K562 (cell line): Measurements from ENCODE around the gene SPTBN5.

ENCODE experiments used
- EZH2 ChIP-seq: IDR thresholded peaks from 2 replicates; pipeline ENCODE4 v1.6.1; 2012; ENCODE audit warnings: low read depth, mild to moderate bottlenecking, inconsistent platforms, low read length, borderline replicate concordance
- GABPA ChIP-seq: fragments of 200-800 bp; sonication (Bioruptor generic); conservative IDR thresholded peaks from 2 replicates; pipeline ENCODE4 v1.6.1; 2016; ENCODE audit warnings: low read depth, missing genetic modification characterization, missing compliant biosample characterization
- HNRNPH1 ChIP-seq: fragments of 200-400 bp; formaldehyde crosslinking; optimal IDR thresholded peaks from 2 replicates; pipeline ENCODE3; 2017; ENCODE audit warnings: low read depth, mild to moderate bottlenecking, low read length, moderate library complexity
- POLR2A ChIP-seq: fragments of 450-650 bp; conservative IDR thresholded peaks from 2 replicates; pipeline ENCODE4 v1.6.1; 2016
- RAD21 ChIP-seq, 2 experiments: fragments of 250-450 bp in 1 of 2; fragments of 450-650 bp in 1 of 2; sonication (Bioruptor Pico) in 1 of 2; formaldehyde crosslinking in 1 of 2; IDR thresholded peaks in 1 of 2; conservative IDR thresholded peaks in 1 of 2; 2 replicates each; pipeline versions ENCODE4 v1.4.0 to v1.8.0; 2020 to 2022; ENCODE audit warnings: mild to moderate bottlenecking in 2 of 2, moderate library complexity in 1 of 2
- RBM25 ChIP-seq: fragments of 200-400 bp; formaldehyde crosslinking; IDR thresholded peaks from 2 replicates; pipeline ENCODE4 v1.6.1; 2018; ENCODE audit warnings: low read length, low read depth, moderate library complexity; ENCODE audit not compliant: severe bottlenecking
- U2AF1 ChIP-seq: fragments of 200-400 bp; formaldehyde crosslinking; optimal IDR thresholded peaks from 2 replicates; pipeline ENCODE3; 2017; ENCODE audit warnings: mild to moderate bottlenecking, low read depth, low read length, moderate library complexity
- ZC3H11A ChIP-seq: IDR thresholded peaks from 2 replicates; pipeline ENCODE4 v1.6.1; 2012; ENCODE audit warnings: low read depth, low read length, improper control_type of control experiment
- TF ChIP-seq, protein P1 (sequence below): sonication (generic); formaldehyde crosslinking; IDR thresholded peaks from 2 replicates; pipeline ENCODE4 v1.8.0; 2022; ENCODE audit warnings: mild to moderate bottlenecking, missing genetic modification reagents, borderline replicate concordance
- TF ChIP-seq, protein P2 (sequence below), 2 experiments: fragments of 150-350 bp in 1 of 2; IDR thresholded peaks; 2 replicates each; pipeline ENCODE4 v1.6.1; 2012 to 2016; ENCODE audit warnings: low read depth in 2 of 2, low read length in 2 of 2, mild to moderate bottlenecking in 1 of 2, moderate library complexity in 1 of 2
- TF ChIP-seq, protein P3 (sequence below), 3 experiments: IDR thresholded peaks in 2 of 3; conservative IDR thresholded peaks in 1 of 3; 2 replicates each; pipeline ENCODE4 v1.5.1; 2011 to 2012; ENCODE audit warnings: low read length in 3 of 3, mild to moderate bottlenecking in 3 of 3, control low read depth in 2 of 3, improper control_type of control experiment in 1 of 3, inconsistent platforms in 1 of 3, low read depth in 1 of 3, mixed read lengths in 1 of 3, moderate library complexity in 1 of 3; ENCODE audit not compliant: insufficient read depth in 2 of 3

DNA sequence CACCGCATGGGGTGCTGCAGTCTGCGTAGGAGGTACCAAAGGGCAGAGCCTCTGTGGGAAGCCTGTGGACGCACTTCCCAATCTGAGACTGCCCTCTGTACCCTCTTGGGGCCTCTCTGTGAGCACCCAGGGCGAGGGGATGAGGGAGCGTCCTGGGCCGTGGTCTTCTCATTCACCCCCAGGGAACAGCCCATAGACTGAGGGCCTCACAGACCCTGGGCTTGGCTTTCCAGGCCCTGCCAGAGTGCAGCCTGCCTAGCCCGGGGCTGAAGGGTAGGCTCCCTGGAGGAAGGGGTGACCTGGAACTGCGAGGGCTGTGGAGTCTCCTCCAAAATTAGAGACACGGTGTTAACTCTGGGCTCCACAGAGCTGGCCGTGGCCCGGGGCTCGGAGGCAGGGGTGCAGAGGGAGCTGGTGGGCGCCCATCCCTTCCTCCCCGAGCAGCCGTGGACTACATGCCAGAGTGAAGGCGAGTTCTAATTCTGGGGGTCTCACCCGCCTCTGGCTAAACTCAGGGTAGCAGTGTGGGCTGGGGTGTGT lies 468 bp upstream of the SPTBN5 start:
- TF ChIP-seq, protein P1, sequence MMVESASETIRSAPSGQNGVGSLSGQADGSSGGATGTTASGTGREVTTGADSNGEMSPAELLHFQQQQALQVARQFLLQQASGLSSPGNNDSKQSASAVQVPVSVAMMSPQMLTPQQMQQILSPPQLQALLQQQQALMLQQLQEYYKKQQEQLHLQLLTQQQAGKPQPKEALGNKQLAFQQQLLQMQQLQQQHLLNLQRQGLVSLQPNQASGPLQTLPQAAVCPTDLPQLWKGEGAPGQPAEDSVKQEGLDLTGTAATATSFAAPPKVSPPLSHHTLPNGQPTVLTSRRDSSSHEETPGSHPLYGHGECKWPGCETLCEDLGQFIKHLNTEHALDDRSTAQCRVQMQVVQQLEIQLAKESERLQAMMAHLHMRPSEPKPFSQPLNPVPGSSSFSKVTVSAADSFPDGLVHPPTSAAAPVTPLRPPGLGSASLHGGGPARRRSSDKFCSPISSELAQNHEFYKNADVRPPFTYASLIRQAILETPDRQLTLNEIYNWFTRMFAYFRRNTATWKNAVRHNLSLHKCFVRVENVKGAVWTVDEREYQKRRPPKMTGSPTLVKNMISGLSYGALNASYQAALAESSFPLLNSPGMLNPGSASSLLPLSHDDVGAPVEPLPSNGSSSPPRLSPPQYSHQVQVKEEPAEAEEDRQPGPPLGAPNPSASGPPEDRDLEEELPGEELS = no peak
- TF ChIP-seq EZH2 (no peak), ZC3H11A (no peak), U2AF1 (no peak), GABPA (tag) (no peak), POLR2A (no peak), RBM25 (no peak), RAD21 (CRISPR knock-in tag; conservative IDR thresholded peaks at IDR 0.05 in 1 of 2, IDR thresholded peaks at IDR 0.05 in 1 of 2) (no peak), HNRNPH1 (no peak)
- TF ChIP-seq, protein P2, sequence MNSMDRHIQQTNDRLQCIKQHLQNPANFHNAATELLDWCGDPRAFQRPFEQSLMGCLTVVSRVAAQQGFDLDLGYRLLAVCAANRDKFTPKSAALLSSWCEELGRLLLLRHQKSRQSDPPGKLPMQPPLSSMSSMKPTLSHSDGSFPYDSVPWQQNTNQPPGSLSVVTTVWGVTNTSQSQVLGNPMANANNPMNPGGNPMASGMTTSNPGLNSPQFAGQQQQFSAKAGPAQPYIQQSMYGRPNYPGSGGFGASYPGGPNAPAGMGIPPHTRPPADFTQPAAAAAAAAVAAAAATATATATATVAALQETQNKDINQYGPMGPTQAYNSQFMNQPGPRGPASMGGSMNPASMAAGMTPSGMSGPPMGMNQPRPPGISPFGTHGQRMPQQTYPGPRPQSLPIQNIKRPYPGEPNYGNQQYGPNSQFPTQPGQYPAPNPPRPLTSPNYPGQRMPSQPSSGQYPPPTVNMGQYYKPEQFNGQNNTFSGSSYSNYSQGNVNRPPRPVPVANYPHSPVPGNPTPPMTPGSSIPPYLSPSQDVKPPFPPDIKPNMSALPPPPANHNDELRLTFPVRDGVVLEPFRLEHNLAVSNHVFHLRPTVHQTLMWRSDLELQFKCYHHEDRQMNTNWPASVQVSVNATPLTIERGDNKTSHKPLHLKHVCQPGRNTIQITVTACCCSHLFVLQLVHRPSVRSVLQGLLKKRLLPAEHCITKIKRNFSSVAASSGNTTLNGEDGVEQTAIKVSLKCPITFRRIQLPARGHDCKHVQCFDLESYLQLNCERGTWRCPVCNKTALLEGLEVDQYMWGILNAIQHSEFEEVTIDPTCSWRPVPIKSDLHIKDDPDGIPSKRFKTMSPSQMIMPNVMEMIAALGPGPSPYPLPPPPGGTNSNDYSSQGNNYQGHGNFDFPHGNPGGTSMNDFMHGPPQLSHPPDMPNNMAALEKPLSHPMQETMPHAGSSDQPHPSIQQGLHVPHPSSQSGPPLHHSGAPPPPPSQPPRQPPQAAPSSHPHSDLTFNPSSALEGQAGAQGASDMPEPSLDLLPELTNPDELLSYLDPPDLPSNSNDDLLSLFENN (IDR thresholded peaks at IDR 0.05; ENCODE audit: low read depth in 2 of 2, low read length in 2 of 2) = no peak
- TF ChIP-seq, protein P3, sequence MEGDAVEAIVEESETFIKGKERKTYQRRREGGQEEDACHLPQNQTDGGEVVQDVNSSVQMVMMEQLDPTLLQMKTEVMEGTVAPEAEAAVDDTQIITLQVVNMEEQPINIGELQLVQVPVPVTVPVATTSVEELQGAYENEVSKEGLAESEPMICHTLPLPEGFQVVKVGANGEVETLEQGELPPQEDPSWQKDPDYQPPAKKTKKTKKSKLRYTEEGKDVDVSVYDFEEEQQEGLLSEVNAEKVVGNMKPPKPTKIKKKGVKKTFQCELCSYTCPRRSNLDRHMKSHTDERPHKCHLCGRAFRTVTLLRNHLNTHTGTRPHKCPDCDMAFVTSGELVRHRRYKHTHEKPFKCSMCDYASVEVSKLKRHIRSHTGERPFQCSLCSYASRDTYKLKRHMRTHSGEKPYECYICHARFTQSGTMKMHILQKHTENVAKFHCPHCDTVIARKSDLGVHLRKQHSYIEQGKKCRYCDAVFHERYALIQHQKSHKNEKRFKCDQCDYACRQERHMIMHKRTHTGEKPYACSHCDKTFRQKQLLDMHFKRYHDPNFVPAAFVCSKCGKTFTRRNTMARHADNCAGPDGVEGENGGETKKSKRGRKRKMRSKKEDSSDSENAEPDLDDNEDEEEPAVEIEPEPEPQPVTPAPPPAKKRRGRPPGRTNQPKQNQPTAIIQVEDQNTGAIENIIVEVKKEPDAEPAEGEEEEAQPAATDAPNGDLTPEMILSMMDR (IDR thresholded peaks at IDR 0.05 in 2 of 3, conservative IDR thresholded peaks at IDR 0.05 in 1 of 3; ENCODE audit: insufficient read depth in 2 of 3, low read depth in 1 of 3, low read length in 3 of 3) = no peak
